Lung microvascular endothelial cell (primary cell): ENCODE measurements around the gene TYW3. TPM values are rescaled to one million over a fixed set of nuclear protein-coding genes. Genes with fewer than 3 reads are reported as not detected.

Experiments
- DNase-seq, 2 donors: peaks; one replicate each; pipeline versions ENCODE4 v3.0.0 to v3.0.0-alpha.2; 2010; ENCODE audit warnings: low read depth in 2 of 2
- total RNA-seq: library from RNA; depleted of rRNA; stranded (reverse); fragments of >200 nt; gene quantifications from 2 replicates; pipeline ENCODE4 v1.2.1, GENCODE V29; 2014

The TYW3 gene
- total RNA-seq, 1 donor from 2014 or later, result 10.1 TPM

DNA sequence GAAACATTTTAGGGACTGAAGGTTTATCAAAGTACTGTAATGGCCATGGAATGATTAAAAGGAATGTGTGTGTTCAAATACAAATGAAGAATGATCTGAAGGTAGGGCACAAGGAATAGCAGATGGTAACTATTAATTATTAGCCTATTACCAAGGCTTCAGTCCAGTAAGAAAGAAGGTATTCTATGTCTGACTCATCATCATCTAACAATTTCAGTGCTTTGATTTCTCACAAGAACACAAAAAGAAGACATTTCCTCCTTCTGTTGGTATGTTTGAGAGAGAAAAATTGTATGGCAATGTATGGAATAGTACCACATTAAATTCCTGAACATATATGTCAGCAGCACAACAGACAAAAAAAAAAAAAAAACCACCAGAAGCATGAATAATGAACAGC is 57.5 kb downstream of the TYW3 start:
- no peak for DNase-seq

DNA sequence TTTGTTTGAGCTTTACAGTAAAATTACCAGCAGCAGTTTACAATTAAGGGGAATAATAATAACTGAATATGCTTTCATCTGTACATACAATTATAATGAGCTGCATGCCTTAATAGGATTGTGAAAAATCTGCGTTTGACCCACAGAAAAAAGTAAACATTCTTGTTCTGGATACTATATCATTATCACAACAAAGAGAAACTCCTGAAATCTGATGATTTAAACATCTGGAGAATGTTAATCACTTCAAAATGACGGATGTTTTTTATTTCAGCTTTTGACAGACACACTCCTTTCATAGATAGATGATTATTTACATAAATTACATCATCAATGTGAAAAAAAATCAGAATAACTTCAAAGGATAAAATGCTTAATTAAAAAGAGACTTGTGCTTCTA is 58.5 kb downstream of the TYW3 start:
- DNase-seq, result no peak

- DNase-seq, result no peak
Measured at GRCh38 chr1:74799119-74799657, 66.2 kb downstream of the TYW3 start.

- no peak for DNase-seq
Measured at GRCh38 chr1:74811436-74812179, 78.7 kb downstream of the TYW3 start.

DNA sequence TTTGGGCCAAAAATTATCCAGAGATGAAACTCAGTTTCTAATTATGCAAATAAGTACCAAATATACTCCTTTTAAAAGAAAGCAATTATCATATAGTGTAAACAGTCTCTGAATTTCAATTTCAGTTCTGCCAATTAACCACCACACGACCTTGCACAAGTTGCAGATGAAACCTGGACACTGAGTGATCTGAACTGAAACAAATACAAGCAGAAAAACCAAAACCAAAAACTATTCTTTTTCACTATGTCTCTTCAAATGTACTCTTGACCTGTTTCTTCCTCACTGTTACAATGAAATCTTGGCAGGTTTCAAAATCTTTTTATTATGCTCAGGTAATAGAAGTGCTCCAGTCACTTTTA is 79.2 kb downstream of the TYW3 start:
- no peak for DNase-seq

Other genes with a start within 250 kb of the TYW3 start
- not detected in 2 replicates for gene LRRC53, start 220.5 kb upstream of the TYW3 start, total RNA-seq
- gene ERICH3, start 59.4 kb upstream of the TYW3 start, total RNA-seq, result not detected in 2 replicates
- 13.1 and 25.5 TPM in 2 replicates for gene CRYZ, start 102 bp upstream of the TYW3 start, total RNA-seq